T47D (cell line): Measurements from ENCODE around the gene DDIT4.

ENCODE experiments used
- DNase-seq, 2 experiments: peaks; one replicate each; pipeline versions ENCODE4 v3.0.0 to v3.0.0-alpha.2; 2011 to 2012; ENCODE audit warnings: low read depth in 1 of 2, low spot score in 1 of 2
- JUND ChIP-seq: IDR thresholded peaks from 2 replicates; pipeline ENCODE4 v1.6.1; 2012; ENCODE audit warnings: low read depth
- in situ Hi-C: cut with HindIII; loops from 2 replicates; pipeline ENCODE4 v1.10.0; 2016; ENCODE audit warnings: low sequenced_read_pairs, low pct_unique_long_range_greater_than_20kb

DDIT4 gene

GRCh38 chr10:72323108-72323749 is 49.5 kb downstream of the DDIT4 start:
- TF ChIP-seq JUND: no peak
- DNase-seq: no peak
- in situ Hi-C loops: no loop called here

GRCh38 chr10:72323771-72324191 is 50.1 kb downstream of the DDIT4 start:
- no peak for DNase-seq
- in situ Hi-C loops: no loop called here
- no peak for TF ChIP-seq JUND
